ENCODE results near the gene BRINP2. TPM values are rescaled to one million over a fixed set of nuclear protein-coding genes. Genes with fewer than 3 reads are reported as not detected.

BRINP2 gene
- total RNA-seq, 1 donor from 2014 or later, result not detected

DNA sequence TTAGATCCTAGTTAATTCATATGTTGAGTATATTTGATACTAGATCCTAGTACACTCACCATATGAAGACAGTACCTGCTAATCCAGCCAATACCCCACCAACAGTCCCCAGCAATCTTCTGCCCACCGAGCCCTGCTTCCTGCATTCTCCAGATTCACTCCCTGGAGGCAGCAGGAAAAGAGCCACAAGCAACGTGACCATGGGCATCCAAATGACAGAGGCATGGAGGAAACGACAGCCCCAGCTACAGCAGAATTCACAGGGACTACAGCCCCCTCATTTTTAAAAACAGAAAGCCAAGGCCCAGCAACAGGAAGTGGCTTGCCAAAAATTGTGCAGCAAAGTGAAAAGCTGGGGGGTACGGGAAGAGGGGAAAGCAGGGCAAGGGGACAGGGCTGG lies 35.5 kb upstream of the BRINP2 start:
- Mint-ChIP-seq H3K36me3 (ENCODE audit: low read depth) (no peaks in the 10 kb centered on the region), H3K4me1 (peaks cover 11% of the 10 kb centered on the region), H3K27me3 (no peaks in the 10 kb centered on the region), H3K27ac (no peak overlapping the region), H3K9me3 (peaks cover 2% of the 10 kb centered on the region), H3K4me3 (no peak overlapping the region)
- ChIA-PET CTCF (no interaction called here), POLR2A (no interaction called here)
- ATAC-seq (ENCODE audit: low read depth) (no peak), DNase-seq (no peak)
- intact Hi-C loops (cut with micrococcal nuclease), result no loop called here
- TF ChIP-seq, protein P1, sequence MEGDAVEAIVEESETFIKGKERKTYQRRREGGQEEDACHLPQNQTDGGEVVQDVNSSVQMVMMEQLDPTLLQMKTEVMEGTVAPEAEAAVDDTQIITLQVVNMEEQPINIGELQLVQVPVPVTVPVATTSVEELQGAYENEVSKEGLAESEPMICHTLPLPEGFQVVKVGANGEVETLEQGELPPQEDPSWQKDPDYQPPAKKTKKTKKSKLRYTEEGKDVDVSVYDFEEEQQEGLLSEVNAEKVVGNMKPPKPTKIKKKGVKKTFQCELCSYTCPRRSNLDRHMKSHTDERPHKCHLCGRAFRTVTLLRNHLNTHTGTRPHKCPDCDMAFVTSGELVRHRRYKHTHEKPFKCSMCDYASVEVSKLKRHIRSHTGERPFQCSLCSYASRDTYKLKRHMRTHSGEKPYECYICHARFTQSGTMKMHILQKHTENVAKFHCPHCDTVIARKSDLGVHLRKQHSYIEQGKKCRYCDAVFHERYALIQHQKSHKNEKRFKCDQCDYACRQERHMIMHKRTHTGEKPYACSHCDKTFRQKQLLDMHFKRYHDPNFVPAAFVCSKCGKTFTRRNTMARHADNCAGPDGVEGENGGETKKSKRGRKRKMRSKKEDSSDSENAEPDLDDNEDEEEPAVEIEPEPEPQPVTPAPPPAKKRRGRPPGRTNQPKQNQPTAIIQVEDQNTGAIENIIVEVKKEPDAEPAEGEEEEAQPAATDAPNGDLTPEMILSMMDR (IDR thresholded peaks at IDR 0.05), result no peak

DNA sequence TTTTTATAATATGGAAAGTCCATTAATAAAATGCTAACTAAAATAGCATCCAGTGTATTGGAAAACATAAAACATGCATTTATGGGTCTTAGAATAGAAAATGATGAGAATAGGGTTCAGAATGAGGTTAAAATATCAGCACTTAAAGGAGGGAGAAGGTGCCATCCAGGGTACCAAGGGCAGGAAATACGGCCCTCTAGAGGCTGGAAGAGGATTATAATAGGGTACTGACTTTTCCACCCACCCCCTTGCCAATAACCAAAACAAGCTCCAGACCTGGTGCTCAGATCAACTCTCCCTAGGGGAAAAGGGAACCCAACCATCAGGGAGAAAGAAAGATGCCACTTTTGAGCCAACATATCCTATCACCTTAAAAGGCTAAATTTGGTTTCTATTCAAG lies 32.9 kb upstream of the BRINP2 start:
- no peaks in the 10 kb centered on the region for H3K27me3 Mint-ChIP-seq
- ATAC-seq (ENCODE audit: low read depth) (no peak), DNase-seq (no peak)
- H3K9me3 Mint-ChIP-seq, result peaks cover 2% of the 10 kb centered on the region
- POLR2A ChIA-PET, result no interaction called here
- no peak overlapping the region for H3K27ac Mint-ChIP-seq
- TF ChIP-seq, protein P1 (IDR thresholded peaks at IDR 0.05), result no peak
- intact Hi-C loops (cut with micrococcal nuclease), result no loop called here
- no peak overlapping the region for H3K4me3 Mint-ChIP-seq
- H3K36me3 Mint-ChIP-seq (ENCODE audit: low read depth), result no peaks in the 10 kb centered on the region
- CTCF ChIA-PET, result no interaction called here
- peaks cover 17% of the 10 kb centered on the region for H3K4me1 Mint-ChIP-seq

DNA sequence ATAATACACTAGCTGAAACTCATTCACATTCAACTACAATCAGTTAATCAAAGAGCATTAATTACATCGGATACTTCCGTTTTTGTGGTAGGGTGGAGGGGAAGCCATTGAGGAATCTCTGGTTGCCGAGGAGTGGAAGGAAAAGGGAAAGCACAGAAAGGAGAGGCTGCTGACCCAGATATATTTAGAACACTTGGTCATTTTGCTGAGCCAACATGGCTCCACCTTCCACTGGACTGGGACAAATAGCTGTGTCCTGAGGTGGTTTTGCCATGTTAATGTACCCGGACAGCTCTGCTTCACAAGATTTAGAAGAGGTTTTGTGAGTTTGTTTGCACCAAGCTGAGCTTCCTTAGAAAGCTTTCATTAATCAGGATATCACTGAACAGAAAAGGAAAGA lies 32.4 kb upstream of the BRINP2 start:
- Mint-ChIP-seq H3K4me1 (peaks cover 17% of the 10 kb centered on the region), H3K27ac (no peak overlapping the region), H3K36me3 (ENCODE audit: low read depth) (no peaks in the 10 kb centered on the region), H3K27me3 (no peaks in the 10 kb centered on the region), H3K4me3 (no peak overlapping the region), H3K9me3 (peaks cover under 1% of the 10 kb centered on the region)
- intact Hi-C loops (cut with micrococcal nuclease), result no loop called here
- ChIA-PET POLR2A (no interaction called here), CTCF (no interaction called here)
- TF ChIP-seq, protein P1 (IDR thresholded peaks at IDR 0.05), result no peak
- no peak for DNase-seq
- no peak for ATAC-seq (ENCODE audit: low read depth)

DNA sequence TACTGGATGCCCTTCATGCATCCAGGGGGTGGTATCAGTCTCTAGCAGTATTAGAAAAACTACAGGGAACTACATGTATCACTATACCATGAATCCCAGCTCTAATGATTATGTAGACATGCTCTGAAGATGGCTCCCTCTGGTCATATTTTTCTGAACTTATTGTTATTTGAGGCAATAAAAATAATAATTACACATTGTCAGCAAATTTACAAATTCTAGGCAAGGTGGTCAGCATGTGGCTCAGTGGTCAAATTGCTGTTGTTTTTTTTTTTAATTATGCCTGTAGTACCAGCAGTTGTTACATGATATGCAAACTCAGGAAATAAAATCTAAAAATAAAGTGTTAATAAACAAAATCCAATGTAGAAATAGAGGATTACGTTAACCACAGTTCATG lies 28.7 kb upstream of the BRINP2 start:
- peaks cover 13% of the 10 kb centered on the region for H3K4me1 Mint-ChIP-seq
- H3K4me3 Mint-ChIP-seq, result no peak overlapping the region
- DNase-seq, result no peak
- intact Hi-C loops (cut with micrococcal nuclease), result no loop called here
- ChIA-PET CTCF (no interaction called here), POLR2A (no interaction called here)
- no peak overlapping the region for H3K27ac Mint-ChIP-seq
- TF ChIP-seq, protein P1 (IDR thresholded peaks at IDR 0.05), result no peak
- H3K9me3 Mint-ChIP-seq, result no peaks in the 10 kb centered on the region
- no peak for ATAC-seq (ENCODE audit: low read depth)
- no peaks in the 10 kb centered on the region for H3K27me3 Mint-ChIP-seq
- H3K36me3 Mint-ChIP-seq (ENCODE audit: low read depth), result no peaks in the 10 kb centered on the region

DNA sequence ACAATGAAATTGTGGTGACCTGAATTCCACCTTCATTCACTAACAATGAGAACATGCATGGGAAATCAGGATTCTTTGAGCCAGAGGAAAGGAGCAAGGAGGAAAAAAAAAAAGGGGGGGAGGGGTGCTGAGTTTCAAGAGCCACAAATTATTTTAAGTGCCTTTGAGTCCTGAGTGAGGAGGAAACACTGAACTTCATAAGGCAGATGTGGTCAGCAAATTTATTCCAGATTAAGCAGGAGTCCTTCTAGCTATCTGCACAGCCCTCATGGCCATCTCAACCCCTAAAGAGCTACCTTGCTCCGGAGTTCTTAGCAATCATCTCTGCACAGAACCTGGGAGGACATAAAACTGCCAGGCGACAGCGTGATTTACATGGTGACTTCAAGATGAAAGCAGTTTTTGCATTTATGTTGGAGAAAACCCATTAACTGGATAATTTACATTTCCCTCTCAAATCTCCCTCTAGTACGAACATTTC lies 27.9 kb upstream of the BRINP2 start:
- intact Hi-C loops (cut with micrococcal nuclease), result no loop called here
- CTCF ChIA-PET, result no interaction called here
- H3K4me1 Mint-ChIP-seq, result peaks cover 13% of the 10 kb centered on the region
- H3K27ac Mint-ChIP-seq, result no peak overlapping the region
- no peaks in the 10 kb centered on the region for H3K27me3 Mint-ChIP-seq
- H3K9me3 Mint-ChIP-seq, result no peaks in the 10 kb centered on the region
- no peaks in the 10 kb centered on the region for H3K36me3 Mint-ChIP-seq (ENCODE audit: low read depth)
- H3K4me3 Mint-ChIP-seq, result no peak overlapping the region
- TF ChIP-seq, protein P1 (IDR thresholded peaks at IDR 0.05), result no peak
- no peak for ATAC-seq (ENCODE audit: low read depth)
- DNase-seq, result no peak
- POLR2A ChIA-PET, result no interaction called here
